ENCODE results near the gene KAT14.
"Not testable (repeated sequence)": the region's sequence is repeated elsewhere in the genome, so short reads cannot be mapped to it uniquely, and the experiment has no call there.

The KAT14 gene

GRCh38 chr20:18195931-18196330 is 58.3 kb downstream of the KAT14 start:
- ATAC-seq (ENCODE audit: insufficient read depth, low read depth) (no peak), DNase-seq (no peak)
- Histone ChIP-seq H3K27me3 (ENCODE audit: insufficient read depth, low read length, poor library complexity) (no peaks in the 10 kb centered on the region), H3K9me3 (ENCODE audit: insufficient read depth, low read length, severe bottlenecking) (no peaks in the 10 kb centered on the region), H3K4me1 (ENCODE audit: insufficient read depth, low read length) (no peaks in the 10 kb centered on the region), H3K4me2 (ENCODE audit: insufficient read depth, low read length) (no peak overlapping the region), H3K27ac (ENCODE audit: low read length) (no peak overlapping the region), H3K4me3 (ENCODE audit: low read depth in 1 of 2, low read length in 2 of 2) (no peak overlapping the region), H3K36me3 (ENCODE audit: insufficient read depth, low read length) (no peaks in the 10 kb centered on the region), H3K9ac (ENCODE audit: low read depth, low read length) (no peak overlapping the region), H4K20me1 (ENCODE audit: insufficient read depth, low read length) (no peaks in the 10 kb centered on the region), H2AFZ (ENCODE audit: low read depth, low read length) (no peak overlapping the region), H3K79me2 (ENCODE audit: insufficient read depth, low read length) (no peaks in the 10 kb centered on the region)
- TF ChIP-seq EZH2 (IDR thresholded peaks at IDR 0.05; ENCODE audit: borderline replicate concordance, low read depth, low read length, severe bottlenecking) = no peak
- no peak for TF ChIP-seq CTCF (IDR thresholded peaks at IDR 0.05; ENCODE audit: borderline replicate concordance, extremely low read depth, low read length, poor library complexity, severe bottlenecking)

GRCh38 chr20:18197382-18198070 is 59.9 kb downstream of the KAT14 start:
- no peak for TF ChIP-seq EZH2 (IDR thresholded peaks at IDR 0.05; ENCODE audit: borderline replicate concordance, low read depth, low read length, severe bottlenecking)
- no peak for TF ChIP-seq CTCF (IDR thresholded peaks at IDR 0.05; ENCODE audit: borderline replicate concordance, extremely low read depth, low read length, poor library complexity, severe bottlenecking)
- Histone ChIP-seq H3K4me1 (ENCODE audit: insufficient read depth, low read length) (no peaks in the 10 kb centered on the region), H3K4me3 (ENCODE audit: low read depth in 1 of 2, low read length in 2 of 2) (no peak overlapping the region), H4K20me1 (ENCODE audit: insufficient read depth, low read length) (no peaks in the 10 kb centered on the region; the same call in 1 of the 2 replicates), H3K27me3 (ENCODE audit: insufficient read depth, low read length, poor library complexity) (no peaks in the 10 kb centered on the region), H3K36me3 (ENCODE audit: insufficient read depth, low read length) (no peaks in the 10 kb centered on the region), H3K9ac (ENCODE audit: low read depth, low read length) (no peak overlapping the region), H3K9me3 (ENCODE audit: insufficient read depth, low read length, severe bottlenecking) (peaks cover 6% of the 10 kb centered on the region), H3K79me2 (ENCODE audit: insufficient read depth, low read length) (no peaks in the 10 kb centered on the region), H3K4me2 (ENCODE audit: insufficient read depth, low read length) (no peak overlapping the region), H2AFZ (ENCODE audit: low read depth, low read length) (no peak overlapping the region), H3K27ac (ENCODE audit: low read length) (no peak overlapping the region)
- no peak for DNase-seq
- ATAC-seq (ENCODE audit: insufficient read depth, low read depth) = no peak

DNA sequence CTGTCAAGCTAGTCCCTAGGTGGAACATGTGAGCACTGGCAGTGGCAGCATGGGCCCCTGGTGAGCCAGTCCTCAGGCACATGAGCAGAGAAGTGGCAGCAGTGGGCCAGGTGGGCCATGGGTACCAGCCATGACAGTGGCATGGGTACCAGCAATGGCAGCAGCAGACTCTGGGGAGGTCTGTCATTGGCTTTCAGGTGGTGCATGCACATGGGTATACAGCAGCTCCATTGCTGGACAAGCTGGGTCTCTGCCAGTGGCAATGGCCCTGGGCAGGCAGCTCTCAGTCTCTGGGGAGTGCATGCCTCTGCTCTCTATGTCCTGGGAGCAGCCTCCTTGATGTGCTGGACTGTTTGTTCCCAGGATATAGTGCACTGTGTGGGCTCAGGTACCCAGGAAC is 65.3 kb downstream of the KAT14 start:
- Histone ChIP-seq H3K9ac (ENCODE audit: low read depth, low read length) (no peak overlapping the region), H3K4me1 (ENCODE audit: insufficient read depth, low read length) (no peaks in the 10 kb centered on the region), H3K4me2 (ENCODE audit: insufficient read depth, low read length) (no peak overlapping the region), H4K20me1 (ENCODE audit: insufficient read depth, low read length) (no peaks in the 10 kb centered on the region; the same call in 1 of the 2 replicates), H3K36me3 (ENCODE audit: insufficient read depth, low read length) (no peaks in the 10 kb centered on the region), H3K9me3 (ENCODE audit: insufficient read depth, low read length, severe bottlenecking) (peaks cover 8% of the 10 kb centered on the region), H3K27ac (ENCODE audit: low read length) (no peak overlapping the region), H3K79me2 (ENCODE audit: insufficient read depth, low read length) (no peaks in the 10 kb centered on the region), H3K27me3 (ENCODE audit: insufficient read depth, low read length, poor library complexity) (no peaks in the 10 kb centered on the region), H2AFZ (ENCODE audit: low read depth, low read length) (no peak overlapping the region), H3K4me3 (ENCODE audit: low read depth in 1 of 2, low read length in 2 of 2) (no peak overlapping the region)
- no peak for DNase-seq
- no peak for ATAC-seq (ENCODE audit: insufficient read depth, low read depth)
- TF ChIP-seq CTCF (IDR thresholded peaks at IDR 0.05; ENCODE audit: borderline replicate concordance, extremely low read depth, low read length, poor library complexity, severe bottlenecking) (no peak), EZH2 (IDR thresholded peaks at IDR 0.05; ENCODE audit: borderline replicate concordance, low read depth, low read length, severe bottlenecking) (no peak)

- not testable (repeated sequence) for H3K4me3 ChIP-seq (ENCODE audit: low read depth in 1 of 2, low read length in 2 of 2); H3K4me2 ChIP-seq (ENCODE audit: insufficient read depth, low read length); ATAC-seq (ENCODE audit: insufficient read depth, low read depth)
These were observed 66.0 kb downstream of the KAT14 start for GRCh38 chr20:18203700-18204099.

More at GRCh38 chr20:18203700-18204099, 66.0 kb downstream of the KAT14 start:
- H2AFZ ChIP-seq (ENCODE audit: low read depth, low read length); H3K79me2 ChIP-seq (ENCODE audit: insufficient read depth, low read length); H4K20me1 ChIP-seq (ENCODE audit: insufficient read depth, low read length); DNase-seq; H3K27me3 ChIP-seq (ENCODE audit: insufficient read depth, low read length, poor library complexity); H3K9ac ChIP-seq (ENCODE audit: low read depth, low read length); H3K27ac ChIP-seq (ENCODE audit: low read length); H3K9me3 ChIP-seq (ENCODE audit: insufficient read depth, low read length, severe bottlenecking); H3K4me1 ChIP-seq (ENCODE audit: insufficient read depth, low read length); H3K36me3 ChIP-seq (ENCODE audit: insufficient read depth, low read length): not testable (repeated sequence)

Data from DND-41 (cell line).